NCI-H1694 treated with DMSO at 0.1 percent for 48 hours (cell line): ENCODE results near the gene HDAC11.
A peak's percentile ranks its signal among the peaks of the same experiment; 100 is the strongest.

ENCODE experiments used
- DNase-seq: peaks from one replicate; lab custom pipeline; 2025; lab: John Stamatoyannopoulos, UW

The HDAC11 gene

DNA sequence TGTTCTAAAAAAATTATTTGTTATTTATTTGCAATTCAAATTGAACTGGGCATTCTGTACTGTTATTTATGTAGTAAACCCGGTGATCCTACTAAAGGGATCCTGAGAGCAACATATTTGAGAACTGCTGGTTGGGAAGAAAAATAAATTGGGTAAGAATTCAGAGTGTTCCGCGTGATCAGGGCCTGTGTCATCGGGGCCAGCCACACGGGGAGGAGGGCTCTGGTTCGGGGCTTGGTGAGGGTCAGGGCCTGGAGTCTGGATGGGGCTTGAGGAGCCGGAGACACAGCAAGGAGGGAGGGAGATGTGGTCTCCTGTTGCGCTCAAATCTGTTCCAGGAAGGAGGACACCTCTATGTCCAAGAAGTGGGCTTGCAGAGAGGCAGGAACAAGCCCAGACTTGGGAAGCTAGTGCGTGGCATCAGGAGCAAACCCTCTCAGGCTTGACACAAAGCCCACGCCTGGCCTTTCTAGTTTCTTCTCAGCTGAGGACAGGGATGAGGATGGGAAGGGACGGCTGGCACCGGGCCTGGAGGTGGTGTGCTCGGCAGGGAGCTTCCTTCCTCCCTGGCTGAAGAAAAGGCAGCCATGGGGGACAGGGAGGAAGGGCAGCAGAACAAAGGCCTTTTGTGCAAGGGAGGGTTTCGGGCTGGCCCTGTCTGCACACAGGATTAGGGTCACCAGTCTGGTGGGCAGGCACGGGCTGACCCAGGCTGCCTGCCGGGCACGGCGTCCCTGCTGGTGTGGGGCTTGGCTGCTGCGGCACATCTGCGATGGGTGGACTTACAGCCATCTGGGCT, 45.9 kb downstream of the HDAC11 start:
- DNase-seq, result no peak

DNA sequence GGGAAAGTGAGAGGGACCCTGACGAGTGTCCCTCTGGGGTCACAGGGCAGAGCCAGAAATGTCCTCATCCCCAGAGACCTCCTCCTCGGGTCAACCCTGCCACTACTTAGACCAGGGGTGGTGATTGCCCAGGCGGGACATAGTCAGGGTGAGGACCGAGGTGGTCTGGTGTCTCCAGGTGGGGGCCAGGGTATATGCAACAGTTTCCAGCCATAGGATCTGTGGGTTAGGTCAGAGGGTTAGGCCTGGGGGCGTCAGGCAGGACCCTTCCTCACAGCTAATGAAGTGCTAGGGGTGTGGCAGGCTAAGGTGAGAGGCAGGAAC, 46.5 kb downstream of the HDAC11 start:
- DNase-seq, result no peak

DNA sequence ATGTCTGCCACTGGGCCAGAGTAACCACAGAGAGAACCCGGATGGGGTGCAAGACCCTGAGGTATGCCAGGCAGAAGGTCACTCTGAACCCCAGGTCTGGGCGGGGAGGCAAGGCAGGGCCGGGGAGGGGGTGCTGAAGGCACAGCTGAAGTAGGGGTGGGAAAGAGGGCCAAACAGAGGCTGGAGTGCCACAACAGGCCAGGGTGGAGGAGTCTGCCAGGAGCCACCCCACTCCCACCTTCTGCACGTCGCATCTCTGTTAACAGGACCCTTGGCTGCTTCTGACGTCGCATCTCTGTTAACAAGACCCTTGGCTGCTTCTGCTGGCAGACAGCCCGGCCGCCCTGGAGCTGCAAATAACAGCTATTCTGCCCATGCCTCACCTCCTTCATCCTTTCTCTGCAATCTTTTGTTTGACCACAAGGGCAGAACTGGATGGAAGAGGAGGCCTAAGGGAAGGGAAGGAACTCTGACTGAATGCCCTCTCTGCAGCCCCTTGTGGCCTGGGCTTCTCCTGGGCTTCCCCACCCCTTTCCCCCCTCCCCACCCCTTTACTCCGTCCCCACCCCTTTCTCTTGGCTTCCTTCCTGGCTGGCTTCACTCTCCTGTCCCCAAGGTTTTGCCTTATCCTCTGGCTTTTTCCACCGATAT, 48.2 kb downstream of the HDAC11 start:
- DNase-seq, result no peak

DNA sequence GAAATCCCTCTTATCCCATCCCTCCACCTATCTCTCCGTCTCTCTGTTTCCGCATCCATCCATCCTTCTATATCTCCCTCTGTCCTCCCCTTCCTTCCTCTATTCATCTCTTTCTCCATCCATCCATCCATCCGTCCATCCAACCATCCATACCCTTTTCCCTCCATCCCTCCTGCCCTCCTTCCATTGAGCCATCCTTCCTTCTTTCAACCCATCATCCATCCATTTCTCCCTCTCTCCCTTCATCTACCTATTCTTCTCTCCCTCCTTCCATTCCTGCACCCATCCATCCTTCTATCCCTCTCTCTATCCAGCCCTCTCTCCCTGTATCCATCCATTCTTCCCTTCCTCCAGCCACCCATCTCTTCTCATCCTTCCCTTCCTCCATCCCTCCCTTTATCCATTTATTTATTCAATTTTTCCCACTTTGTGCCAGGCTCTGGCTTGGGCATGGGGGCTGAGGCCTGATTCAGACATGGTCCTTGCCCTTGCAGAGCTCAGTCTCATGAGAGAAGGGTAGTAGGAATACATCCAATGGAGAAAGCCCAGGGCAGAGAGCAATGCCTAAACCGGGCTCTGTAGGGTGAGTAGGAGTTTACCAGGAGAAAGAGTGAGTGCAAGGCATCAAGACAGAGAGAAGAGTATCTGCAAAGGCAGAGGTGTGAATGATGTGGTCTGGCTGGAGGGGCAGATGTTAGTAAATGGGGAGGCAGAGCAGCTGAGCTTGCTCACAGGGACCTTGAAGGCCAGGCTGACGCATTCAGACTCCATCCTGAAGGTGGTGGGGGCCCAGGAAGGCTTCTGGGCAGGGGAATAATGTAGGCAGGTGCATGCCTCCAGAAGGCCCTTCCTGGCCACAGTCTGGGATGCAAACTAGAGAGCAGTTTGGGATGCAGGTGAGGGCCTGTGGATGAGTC, 49.3 kb downstream of the HDAC11 start:
- DNase-seq, result no peak

DNA sequence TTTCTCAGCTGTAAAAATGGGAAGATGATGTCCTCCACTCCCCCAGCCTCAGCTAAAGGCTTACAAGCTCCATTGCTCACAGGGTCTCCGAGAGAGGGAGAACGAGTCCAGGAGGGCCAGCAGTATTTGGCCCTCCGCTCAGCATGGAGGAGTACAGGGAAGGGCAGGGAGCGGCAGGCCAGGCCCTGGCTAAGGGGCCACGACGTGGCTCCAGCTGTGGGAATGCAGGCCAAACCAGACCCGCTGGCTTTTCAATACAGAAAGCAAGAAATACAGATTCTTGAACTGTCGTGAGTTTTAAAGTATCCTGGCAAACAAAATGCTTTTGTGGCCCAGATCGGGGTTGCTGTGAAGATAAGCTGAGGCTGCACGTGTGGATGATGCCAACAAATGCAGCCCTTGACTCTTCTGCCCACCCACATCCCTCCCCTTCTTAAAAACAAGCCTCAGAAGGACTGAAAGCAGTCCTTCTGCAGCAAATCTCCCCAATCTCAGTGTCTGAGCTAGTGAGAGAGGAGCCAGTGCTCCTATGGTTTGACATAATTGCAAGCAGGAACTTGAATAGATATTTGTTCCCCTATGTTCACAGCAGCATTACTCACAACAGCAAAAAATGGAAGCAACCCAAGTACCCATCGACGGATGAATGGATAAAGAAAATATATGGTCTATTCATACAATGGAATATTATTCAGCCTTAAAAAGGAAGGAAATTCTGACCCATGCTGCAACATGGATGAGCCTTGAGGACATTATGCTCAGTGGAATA, 50.3 kb downstream of the HDAC11 start:
- no peak for DNase-seq

DNA sequence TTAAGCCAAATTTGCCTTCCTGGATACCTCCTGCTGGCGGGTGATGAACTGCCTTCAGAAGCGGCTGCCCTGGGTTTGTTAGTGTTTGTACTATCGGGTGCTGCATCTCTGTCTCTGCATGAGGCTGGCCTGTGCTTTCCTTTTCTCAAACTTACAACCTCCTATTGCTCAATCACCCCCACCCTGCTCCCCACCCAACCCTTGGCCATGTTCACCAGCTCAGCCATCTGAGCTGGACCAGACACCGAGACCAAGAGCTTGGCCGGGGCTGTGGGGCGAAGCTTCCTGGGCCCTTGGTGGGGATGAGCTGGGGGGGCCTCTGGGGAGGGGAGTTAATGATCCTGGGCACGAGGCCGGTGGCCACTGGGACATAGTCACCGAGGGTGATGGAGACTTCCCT, 52.0 kb downstream of the HDAC11 start:
- DNase-seq, result no peak

DNA sequence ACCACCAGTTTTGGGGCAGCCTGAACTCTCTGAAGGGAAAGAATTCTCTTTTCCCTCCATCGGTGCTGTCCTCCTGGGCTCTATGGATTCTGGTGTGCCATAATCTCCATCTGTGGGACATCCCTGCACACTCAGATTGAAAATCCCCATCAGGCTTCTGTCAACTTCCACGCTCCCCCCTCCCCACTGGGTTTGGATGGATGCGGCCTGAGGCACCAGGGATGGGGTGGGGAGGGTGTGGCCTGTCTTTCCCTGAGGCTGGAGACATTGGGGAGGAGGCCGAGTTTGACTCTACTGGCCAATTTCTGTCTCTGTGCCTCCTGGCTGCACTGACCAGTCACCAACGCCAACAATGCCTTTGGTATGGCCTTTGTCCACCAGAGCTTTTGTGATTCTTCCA, 52.5 kb downstream of the HDAC11 start:
- no peak for DNase-seq

DNA sequence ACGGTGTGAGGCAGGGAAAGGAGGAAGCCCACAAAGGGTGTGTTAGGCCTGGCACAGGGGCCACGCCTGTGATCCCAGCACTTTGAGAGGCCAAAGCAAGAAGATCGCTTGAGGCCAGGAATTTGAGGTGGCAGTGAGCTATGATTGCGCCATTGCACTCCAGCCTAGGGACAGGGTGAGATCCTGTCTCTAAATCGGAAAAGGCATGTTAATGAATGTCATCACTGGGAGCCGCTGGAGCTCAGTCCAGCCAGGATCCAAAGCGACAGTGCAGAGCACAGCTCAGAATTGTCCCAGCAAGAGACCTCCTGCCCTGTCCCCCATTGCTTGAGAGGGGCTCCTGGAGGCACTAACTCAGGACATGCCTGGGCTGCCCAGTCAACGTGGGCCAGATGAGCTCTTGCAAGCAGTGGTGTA, 53.8 kb downstream of the HDAC11 start:
- no peak for DNase-seq

DNA sequence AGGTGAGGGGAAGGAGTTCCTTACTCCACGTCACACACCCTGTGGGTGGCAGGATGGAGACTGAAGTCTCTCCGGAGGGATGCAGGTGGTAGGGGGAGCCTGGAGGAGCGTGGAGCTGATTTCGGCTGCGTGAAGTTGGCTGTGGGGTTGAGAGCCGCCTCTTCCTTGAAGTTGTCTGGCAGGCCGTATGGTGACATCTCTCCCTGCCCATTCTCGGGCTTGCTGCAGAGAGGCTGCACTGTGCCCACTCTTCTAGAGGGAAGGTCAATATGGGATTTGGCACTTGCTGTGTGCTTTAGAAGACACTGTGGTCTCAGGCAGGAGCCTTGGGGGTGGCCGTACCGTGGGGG, 55.4 kb downstream of the HDAC11 start:
- DNase-seq, result no peak

DNA sequence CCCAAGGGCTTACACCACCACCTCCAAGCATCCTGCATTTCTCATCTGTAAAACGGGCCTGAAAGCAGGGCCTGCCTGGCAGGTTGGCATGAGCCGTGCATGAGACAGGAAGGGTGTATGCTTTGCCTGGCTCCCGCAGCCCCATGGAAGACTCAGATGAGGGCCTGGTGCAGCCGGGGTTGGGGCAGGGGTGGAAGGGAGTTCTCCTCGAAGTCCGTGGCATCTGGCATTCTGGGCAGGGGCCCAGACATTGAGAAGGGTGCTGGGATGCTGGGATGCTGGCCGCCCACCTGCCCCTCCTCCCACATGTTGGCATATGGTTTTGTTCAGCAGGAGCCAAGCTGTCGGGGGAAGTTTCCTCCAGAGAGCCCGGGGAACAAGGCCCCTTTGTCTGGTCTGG, 55.8 kb downstream of the HDAC11 start:
- DNase-seq, result peak; percentile 69

DNA sequence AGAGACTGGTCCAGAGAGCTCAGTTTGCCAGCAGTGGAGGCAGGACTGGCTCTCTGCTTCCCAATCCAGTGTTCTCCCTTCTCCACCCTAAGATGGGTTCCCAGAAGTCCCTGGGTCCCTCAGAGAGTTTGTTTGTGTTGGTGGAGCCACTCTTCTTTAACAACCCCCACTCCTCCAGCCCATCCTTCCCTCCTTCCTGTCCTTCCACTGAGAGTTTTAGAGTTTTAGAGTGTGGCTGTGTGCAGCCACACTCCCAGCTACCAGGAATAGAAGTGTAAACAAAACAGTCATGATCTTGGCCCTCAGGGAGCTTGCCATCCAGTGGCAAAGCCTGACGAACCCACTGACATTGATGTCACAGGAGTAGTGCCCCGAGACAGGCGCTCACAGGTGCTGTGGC, 56.3 kb downstream of the HDAC11 start:
- DNase-seq, result no peak

DNA sequence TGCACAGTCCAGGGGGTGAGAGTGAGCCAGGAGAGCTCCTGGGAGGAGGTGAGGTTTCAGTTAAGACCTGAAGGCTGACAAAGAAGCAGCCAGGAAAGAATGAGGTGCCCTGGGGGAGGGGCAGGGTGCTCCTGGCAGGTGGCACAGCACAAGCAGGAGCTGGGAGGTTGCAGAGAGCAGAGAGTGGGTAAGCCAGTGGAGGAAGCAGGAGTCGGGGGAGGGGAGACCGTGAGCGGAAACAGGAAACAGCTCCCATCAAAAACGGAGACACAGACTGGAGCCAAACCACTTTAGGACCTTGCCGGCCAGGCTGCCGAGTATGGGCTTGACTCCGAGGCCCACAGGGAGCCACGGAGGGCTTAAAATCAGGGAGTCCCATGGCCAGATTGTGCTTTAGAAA, 56.7 kb downstream of the HDAC11 start:
- no peak for DNase-seq

DNA sequence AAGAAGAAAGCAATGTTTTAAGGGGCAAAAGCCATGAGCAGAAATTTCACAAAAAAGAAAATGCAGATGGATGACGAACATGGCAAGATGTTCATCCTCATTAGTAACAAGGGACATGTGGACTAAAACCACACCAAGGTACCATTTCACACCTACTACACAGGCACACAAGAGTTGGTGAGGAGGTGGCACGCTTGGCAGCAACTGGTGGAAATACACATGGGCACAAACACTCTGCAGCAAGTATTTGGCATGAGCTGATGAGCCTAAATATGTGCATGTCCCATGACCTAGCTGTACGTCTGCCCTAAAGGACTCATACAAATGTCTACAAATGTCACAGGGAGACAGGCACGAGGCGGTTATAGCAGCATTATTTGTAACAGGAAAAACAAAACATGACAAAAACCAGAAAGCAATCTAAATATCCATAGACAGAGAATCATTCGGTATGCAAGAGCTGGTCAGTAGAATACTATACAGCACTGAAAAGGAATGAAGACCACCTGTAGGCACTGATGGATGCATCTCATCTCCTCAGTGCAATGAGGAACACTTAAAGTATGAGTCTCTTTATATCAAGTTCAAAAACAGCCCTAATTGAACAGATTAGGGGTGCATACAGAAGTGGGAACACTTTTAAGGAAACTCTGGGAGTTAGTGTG, 57.3 kb downstream of the HDAC11 start:
- no peak for DNase-seq

DNA sequence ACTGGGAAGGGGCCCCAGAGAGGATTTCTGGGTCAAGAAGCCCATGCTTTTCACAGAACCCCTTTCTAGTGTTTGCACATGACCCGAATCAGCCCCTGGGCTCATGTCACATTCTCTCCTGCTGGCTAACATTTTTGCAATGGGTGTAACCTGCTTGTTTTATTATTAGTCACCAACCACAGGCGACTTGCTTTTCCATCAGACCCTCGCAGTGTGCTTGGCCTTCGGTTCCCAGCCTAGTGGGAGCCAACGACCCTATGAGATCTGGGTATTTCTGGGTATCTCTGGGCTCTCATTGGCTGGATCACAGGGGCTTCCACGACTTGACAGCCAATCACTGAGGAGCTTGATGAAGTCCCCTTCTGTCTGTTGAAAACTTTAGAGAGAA, 57.8 kb downstream of the HDAC11 start:
- DNase-seq, result no peak

DNA sequence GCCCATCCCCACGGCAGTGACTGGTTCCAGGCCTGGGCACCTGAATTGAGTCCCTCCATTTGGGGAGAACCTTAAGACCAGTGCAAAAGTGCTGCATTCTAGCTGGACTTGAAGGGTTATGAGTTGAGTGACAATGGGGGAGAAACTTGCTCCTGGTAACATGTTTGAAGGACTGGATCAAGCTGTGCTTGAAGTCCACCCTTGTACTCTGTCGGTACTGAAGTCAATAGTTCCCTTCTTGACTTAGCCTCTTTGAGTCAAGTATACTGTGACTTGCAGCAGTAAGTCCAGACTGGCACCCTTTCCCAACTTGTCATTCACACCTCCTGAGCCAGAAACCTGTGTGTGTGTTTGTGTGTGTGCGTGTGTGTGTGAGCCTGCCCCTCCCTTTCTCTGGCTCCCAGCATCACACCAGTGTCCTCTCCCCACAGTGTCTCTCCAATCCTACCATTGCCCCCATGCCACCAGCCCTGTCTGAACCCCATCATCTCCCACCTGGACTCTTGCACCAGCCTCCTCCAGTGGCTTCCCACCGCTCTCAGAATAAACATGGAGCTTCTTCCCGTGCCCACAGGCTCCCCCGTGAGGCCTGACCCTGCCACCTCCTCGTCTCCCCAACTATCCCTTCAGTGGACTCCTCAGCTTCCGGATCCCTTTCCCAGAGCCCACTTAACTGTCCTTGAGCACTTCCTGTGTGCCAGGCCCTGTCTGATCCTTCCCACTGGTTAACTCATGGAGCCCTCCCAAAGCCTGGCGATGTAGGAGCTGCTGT, 58.6 kb downstream of the HDAC11 start:
- DNase-seq, result no peak

DNA sequence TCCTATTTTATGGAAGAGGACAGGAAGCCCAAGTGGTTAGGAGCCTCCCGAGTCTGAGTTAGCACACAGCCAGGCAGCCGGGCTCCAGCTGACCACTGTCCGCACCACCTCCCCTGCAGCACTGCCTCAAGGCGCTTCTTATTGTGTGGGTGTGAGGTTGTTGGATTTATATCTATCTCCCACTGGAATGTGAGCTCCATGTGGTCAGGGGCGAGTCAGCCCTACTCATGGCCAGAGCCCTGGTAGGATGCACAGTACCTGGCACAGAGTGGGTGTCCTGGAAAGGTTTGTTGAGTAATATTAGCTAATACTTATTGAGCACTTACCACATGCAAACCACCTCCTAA, 59.2 kb downstream of the HDAC11 start:
- no peak for DNase-seq

DNA sequence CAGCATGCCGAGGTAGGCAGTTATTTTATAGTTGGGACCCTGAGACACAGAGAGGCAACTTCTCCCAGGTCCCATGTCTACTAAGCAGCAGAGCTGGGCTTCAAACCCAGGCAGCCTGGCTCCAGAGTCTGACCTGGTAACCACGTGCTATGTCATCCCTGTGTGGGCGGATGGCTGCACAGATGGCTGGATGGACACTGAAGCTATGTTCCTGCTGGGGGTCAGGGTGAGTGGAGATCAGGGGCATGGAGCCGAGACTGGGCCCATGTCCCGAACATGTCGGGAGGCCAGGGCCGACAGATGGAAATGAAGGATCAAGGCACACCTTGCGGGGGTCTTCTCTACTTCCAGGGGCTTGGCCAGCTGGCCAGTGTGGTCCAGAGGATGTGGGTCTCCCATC, 59.6 kb downstream of the HDAC11 start:
- DNase-seq, result no peak

DNA sequence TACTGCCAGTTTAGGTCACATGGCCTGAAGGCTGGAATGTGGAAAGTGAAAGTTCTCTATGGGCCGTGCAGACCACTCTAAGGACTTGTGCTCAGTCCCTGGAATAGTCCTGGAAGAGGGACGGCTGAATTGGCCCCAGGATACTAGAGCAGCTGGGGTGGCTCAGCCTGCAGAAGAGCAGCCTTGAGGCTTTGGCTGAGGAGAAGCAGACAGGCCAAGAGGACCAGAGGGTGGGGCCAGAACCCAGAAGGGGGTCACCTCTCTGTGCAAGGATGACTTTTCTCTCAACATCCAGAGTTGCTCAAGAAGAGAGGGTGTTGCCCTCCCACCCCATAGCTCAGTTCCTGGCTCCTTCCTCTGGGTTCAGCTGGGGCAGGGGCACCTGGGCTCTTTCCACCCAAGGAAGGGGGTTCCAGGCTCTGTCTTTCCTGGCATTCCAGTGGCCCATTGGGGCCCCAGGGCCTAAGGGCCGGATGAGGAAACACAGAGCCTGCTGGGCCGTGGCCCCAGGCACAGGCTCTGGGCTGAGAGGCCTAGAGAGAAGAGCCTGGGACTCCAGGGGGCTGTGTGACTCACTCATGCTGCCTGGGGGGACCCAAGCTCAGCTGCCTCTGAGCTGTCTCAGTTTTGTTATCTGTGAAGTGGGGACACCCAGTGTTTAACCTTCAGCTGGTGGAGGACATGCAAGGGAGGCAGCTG, 60.3 kb downstream of the HDAC11 start:
- DNase-seq, result no peak

DNA sequence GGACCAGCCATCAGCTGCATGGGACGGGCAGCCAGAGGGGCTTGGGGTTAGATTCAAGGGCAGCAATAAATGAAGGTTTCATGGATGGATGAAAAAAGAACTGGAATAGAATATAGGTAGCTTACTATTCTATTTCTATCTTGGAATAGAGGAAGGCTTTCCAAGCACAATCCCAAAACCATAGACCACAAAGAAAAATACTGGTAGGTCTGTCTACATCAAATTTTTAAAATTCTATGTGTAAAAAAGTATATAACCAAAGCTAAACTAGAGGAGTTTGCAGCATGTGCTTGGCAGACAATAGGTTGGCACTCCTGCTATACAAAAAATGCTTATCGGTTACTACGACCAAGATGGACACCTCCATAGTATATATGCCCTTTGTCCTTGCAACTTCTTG, 61.6 kb downstream of the HDAC11 start:
- no peak for DNase-seq

DNA sequence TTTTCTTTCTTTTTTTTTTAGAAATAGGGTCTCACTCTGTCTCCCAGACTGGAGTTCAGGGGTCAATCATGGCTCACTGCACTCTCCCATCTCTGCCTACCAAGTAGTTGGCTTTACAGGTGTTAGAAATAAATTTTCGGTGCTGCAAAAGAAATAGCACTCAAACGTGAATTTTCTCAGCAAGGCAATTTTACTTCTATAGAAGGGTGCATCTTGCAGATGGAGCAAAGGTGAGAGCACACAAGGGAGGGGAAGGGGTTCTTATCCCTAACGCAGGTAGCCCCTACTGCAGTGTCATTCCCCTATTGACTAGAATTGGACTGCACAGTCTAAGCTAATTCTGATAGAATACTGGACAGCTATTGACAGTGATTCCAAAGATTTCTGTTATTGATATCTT, 62.0 kb downstream of the HDAC11 start:
- no peak for DNase-seq
